HG02759 (cell line): ENCODE measurements around the gene KLHDC9.

Source experiments
- ATAC-seq: cut with Tn5 transposase; IDR thresholded peaks from one replicate; pipeline ENCODE4 v1.9.1; 2021; ENCODE audit warnings: mild to moderate bottlenecking, moderate library complexity; ENCODE audit not compliant: unreplicated experiment

KLHDC9 gene

GRCh38 chr1:161074676-161075368 lies 23.3 kb upstream of the KLHDC9 start:
- ATAC-seq = no peak

GRCh38 chr1:161076410-161076809 lies 21.8 kb upstream of the KLHDC9 start:
- no peak for ATAC-seq

DNA sequence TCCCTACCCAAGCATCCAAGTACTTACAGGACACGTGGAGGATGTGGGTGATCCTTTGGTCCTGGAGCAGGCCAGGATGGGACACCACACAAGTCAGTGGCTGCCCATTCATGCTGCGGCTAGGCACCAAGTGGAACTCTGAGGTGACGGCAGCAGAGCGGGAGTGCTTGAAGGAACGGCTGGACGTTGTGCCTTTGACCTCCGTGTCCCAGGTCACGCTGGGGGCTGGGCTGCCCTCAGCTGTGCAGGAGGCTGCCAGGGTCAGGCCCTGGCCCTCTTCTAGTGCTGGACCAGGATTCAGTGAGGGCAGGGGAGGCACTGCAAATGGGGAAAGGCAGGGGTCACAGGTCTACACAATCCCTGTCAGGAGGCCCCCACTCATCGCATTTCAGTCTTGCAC lies 20.7 kb upstream of the KLHDC9 start:
- no peak for ATAC-seq

DNA sequence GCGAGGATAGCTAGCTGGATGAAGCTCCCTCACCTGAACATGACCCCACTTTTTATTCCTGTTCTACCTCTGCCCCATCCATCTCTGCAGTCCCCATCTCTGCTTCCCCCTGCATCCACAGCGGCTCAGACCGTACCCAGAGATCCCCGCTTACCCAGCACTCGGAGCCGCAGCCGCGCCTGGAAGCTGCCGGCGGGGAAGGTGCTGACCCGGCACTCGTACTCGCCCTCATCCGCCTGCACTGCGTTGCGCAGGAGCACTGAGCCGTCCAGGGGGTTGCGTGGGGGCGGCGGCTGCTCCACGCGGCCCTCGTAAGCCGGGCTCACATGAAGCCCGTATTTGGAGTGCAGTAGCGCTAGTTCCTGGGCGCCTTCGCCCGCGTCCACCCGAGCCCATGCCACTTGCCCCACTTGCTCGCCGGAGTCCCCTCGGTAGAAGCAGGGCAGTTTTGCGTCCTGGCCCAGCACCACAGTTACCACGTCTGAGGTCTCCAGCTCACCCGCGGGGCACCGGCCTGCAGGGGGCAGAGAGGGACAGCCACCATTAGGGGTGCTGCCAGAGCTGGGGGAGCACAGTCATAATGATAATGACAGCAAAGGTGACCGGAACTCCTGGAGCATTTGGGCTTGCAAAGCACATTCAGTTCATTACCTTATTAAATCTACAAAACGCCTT lies 18.6 kb upstream of the KLHDC9 start:
- ATAC-seq = no peak

DNA sequence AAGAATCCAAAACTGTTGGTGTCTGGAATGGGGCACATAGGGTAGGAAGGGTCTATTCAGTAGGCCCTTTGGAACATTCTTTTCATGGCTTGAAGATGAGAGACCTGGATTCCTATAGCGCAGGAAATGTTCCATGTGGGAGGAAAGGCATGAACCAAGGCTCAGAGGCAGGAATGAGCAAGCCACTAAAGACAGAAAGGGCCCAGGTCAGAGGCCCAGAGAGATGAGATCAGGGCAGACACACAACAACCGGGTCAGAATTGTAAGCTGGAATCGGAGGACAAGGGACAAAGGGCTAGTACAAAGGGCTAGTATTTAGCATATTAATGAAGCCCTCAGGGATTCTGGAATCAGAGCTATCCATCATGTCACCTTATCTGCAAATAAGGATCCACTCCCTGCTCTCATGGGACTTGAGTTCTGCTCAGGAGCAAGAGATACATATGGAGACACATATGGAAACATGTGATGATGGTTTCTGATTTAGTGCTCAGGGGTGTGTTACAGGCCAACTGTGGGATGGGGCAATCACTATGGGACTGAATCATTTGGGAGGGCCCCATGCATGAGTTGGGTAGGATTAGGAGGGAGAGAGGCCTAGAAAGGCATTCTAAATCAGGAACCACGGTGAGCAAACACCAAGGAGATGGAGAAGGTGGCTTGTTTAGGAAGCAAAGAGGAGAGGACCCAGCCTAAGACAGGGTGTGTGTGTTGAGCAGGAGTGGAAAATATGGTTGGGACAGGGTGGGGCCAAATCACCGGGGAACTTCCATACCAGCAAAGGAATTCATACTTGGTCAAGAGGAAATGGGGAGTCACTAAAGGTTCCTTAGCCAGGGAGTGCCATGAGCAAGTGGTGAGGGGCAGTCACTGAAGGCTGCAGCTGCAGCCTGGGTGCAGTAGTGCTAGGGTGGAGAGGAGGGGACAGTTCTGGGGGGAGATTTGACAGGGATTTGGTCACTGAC lies 17.4 kb upstream of the KLHDC9 start:
- no peak for ATAC-seq

GRCh38 chr1:161081519-161081918 lies 16.6 kb upstream of the KLHDC9 start:
- no peak for ATAC-seq

DNA sequence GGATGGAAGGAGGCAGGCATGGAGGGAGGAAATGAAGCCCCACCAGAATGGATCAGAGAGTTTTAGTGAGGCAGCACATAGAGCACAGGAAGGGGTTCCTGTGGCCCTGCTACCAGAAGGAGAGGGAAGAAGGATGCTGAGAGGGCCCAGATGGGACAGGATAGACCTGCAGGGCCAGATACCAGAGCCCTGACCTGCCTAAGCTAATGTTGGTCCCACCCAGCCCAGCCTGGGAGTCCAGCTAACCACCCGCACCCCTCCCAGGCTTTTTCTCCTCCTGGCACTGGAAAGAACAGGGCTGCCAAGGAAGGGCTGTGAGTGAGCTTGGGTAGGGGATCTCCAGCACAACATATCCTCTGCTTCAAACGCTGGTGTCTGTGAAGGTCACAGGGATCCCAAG lies 15.7 kb upstream of the KLHDC9 start:
- no peak for ATAC-seq

DNA sequence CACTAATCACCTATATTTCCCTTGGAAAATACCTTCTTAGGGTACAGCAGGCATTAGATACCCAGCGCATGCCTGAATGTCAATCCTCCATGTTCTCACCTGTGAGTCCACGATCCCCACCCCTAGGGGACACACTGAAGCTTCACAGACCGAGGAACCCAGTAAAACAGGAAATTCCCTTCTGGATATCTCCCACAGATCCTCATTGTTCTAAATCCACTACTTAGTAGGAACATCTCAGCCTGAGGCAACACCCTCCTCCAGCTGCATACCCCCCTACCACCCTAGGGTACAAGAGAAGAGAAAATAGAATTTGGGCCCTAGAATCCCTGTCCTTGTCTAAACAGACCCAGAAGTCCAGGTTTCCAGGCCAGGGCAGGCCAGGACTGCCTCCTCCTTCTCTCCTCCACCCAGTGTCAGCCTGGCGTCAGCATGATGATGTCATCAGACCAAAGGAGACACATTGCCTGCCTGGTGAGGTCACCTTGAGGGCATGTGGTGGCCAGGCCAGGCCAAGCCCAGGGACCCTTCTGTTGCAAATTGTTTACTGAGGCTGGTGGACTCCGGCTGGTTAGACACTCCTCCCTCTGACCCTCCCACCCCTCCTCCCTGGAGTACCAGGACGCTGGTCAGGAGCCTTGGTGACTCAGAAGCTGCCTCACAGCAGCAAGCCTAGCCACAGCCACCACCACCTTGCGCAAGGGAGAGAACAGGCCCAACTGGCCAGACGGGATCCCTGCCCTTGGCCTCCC lies 15.0 kb upstream of the KLHDC9 start:
- ATAC-seq = no peak

DNA sequence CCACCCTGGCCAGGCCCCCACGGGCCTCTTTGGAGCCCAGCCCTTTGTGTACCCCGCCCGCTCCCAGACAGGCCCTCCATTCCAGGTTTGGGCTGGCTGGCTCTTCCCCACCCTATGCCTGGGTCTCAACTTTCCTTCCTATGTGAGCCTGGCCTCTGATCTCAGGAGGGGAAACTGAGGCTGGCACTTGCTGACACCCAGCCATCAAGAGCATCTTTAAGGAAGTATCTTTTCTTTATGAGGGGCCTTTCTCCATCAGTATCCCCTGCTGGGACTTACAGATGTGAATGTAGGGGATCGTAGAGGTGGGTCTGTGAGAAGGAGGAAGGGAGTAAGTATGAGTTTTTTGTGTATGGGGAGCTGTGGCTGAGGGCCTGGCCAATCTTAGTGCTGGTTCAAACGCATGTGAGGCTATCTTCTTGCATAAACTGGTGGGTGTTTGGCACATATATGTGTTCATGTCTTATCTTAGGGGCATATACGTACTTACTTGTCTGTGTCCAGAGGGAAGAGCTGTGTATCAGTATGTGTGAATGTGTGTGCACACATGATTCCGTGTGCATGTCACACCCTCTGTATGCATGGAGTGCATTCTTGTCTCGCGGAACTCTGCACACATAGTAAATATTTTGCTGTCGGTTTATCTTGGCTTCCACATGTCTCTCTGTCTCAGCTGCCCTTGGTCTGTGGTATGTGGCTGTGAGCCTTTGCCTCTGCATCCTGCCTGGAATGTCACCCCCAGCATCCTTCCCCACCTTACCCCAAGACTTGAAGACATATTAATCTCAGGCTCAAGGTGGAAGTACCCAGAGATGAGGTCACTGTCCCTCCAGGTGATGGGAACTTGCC lies 14.2 kb upstream of the KLHDC9 start:
- ATAC-seq = no peak

- no peak for ATAC-seq
Observed at GRCh38 chr1:161084597-161084988, 13.6 kb upstream of the KLHDC9 start.

GRCh38 chr1:161085165-161085564 lies 13.0 kb upstream of the KLHDC9 start:
- ATAC-seq = no peak

DNA sequence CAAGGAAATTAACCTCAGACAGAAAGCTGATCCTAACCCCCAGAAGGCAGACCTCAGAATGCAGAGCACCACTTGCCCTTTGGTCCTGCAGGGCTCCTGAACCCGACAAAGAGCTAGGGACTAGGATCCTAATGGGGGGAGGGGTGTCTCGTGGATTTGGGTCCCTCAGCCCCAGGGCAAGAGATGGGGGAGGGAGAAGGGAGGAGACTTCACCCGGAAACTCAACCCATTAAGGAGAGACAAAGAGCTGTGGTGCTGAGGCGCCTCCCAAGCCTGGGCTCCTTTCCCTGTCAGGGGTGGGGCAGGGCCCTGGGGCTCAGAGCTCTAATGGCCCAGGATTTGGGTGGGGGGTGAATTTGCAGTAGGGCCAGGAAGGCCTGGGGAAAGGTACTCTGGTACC lies 11.7 kb upstream of the KLHDC9 start:
- ATAC-seq = no peak

- no peak for ATAC-seq
Observed at GRCh38 chr1:161088587-161089110, 9.5 kb upstream of the KLHDC9 start.

GRCh38 chr1:161089251-161089924 lies 8.8 kb upstream of the KLHDC9 start, which contains the start of gene NECTIN4:
Gene NECTIN4 (minus strand): TSS chr1:161089558. CDS start chr1:161089296, 262 bp downstream.
- no peak for ATAC-seq

GRCh38 chr1:161089938-161090337 lies 8.2 kb upstream of the KLHDC9 start:
- no peak for ATAC-seq

- ATAC-seq = no peak
Observed at GRCh38 chr1:161090617-161091016, 7.5 kb upstream of the KLHDC9 start.

GRCh38 chr1:161091093-161091492 lies 7.1 kb upstream of the KLHDC9 start:
- no peak for ATAC-seq

- no peak for ATAC-seq
Observed at GRCh38 chr1:161091796-161092507, 6.2 kb upstream of the KLHDC9 start.
